CD4-positive, alpha-beta T cell (primary cell): ENCODE measurements around the gene ZNF778. TPM values are rescaled to one million over a fixed set of nuclear protein-coding genes. Genes with fewer than 3 reads are reported as not detected.
"Not testable (repeated sequence)": the region's sequence is repeated elsewhere in the genome, so short reads cannot be mapped to it uniquely, and the experiment has no call there.

Experiments
- ATAC-seq: fragments of 200-7000 bp; cut with Tn5 transposase; one replicate; pipeline ENCODE4 v1.10.0; 2022; ENCODE audit warnings: mild to moderate bottlenecking; ENCODE audit not compliant: poor library complexity
- CTCF ChIA-PET: fragments of 350-600 bp; sonication (Branson Sonifier 250); formaldehyde crosslinking; loops from one replicate; lab custom pipeline; 2021; ENCODE audit warnings: antibody characterized with exemption, inconsistent platforms; lab: Charles Lee
- POLR2A ChIA-PET: fragments of 350-600 bp; sonication (Branson Sonifier 250); formaldehyde crosslinking; loops from one replicate; lab custom pipeline; 2021; ENCODE audit warnings: antibody characterized with exemption, inconsistent platforms; lab: Charles Lee
- DNase-seq, 14 experiments: peaks; one replicate each; pipeline ENCODE4 v3.0.0-alpha.2; 2013 to 2020; ENCODE audit warnings: mixed read lengths in 2 of 14
- H3K27ac ChIP-seq, 2 donors: one replicate each; pipeline versions ENCODE4 v1.5.1 to v1.7.0; 2013; ENCODE audit warnings: low read length in 2 of 2, low read depth in 1 of 2, mild to moderate bottlenecking in 1 of 2
- H3K27me3 ChIP-seq, 2 experiments: 1 replicate in 1 of 2; 2 replicates in 1 of 2; pipeline versions ENCODE4 v1.6.1 to v1.7.0; 2013; ENCODE audit warnings: low read length in 2 of 2, control low read depth in 1 of 2, mild to moderate bottlenecking in 1 of 2, moderate library complexity in 1 of 2; ENCODE audit not compliant: insufficient read depth in 2 of 2, control insufficient read depth in 1 of 2
- H3K36me3 ChIP-seq: one replicate; pipeline ENCODE4 v1.6.1; 2013; ENCODE audit warnings: low read length, control low read depth; ENCODE audit not compliant: insufficient read depth
- H3K4me1 ChIP-seq: one replicate; pipeline ENCODE4 v1.6.1; 2013; ENCODE audit warnings: low read length, control low read depth; ENCODE audit not compliant: insufficient read depth
- H3K4me3 ChIP-seq: one replicate; pipeline ENCODE4 v1.5.1; 2013; ENCODE audit warnings: mild to moderate bottlenecking, low read length, moderate library complexity
- H3K9me3 ChIP-seq, 2 experiments: 1 replicate in 1 of 2; 2 replicates in 1 of 2; pipeline versions ENCODE4 v1.6.1 to v1.7.0; 2013; ENCODE audit warnings: low read length in 2 of 2, mild to moderate bottlenecking in 2 of 2, control low read depth in 1 of 2, moderate library complexity in 1 of 2; ENCODE audit not compliant: control insufficient read depth in 1 of 2, insufficient read depth in 1 of 2
- H3K27ac Mint-ChIP-seq: one replicate; pipeline ENCODE4 v1.8.0; 2020; ENCODE audit warnings: mixed read lengths
- H3K27me3 Mint-ChIP-seq: one replicate; pipeline ENCODE4 v1.8.0; 2021; ENCODE audit warnings: mixed read lengths
- H3K36me3 Mint-ChIP-seq: one replicate; pipeline ENCODE4 v1.8.0; 2021; ENCODE audit warnings: low read depth, mixed read lengths
- H3K4me1 Mint-ChIP-seq: one replicate; pipeline ENCODE4 v1.8.0; 2021; ENCODE audit warnings: low read depth, mixed read lengths
- H3K4me3 Mint-ChIP-seq: one replicate; pipeline ENCODE4 v1.8.0; 2020; ENCODE audit warnings: mild to moderate bottlenecking, mixed read lengths
- H3K9me3 Mint-ChIP-seq: one replicate; pipeline ENCODE4 v1.8.0; 2020; ENCODE audit warnings: mixed read lengths
- CTCF ChIP-seq: fragments of 200-600 bp; IDR thresholded peaks from one replicate; pipeline ENCODE4 v1.8.0; 2022; ENCODE audit warnings: antibody characterized with exemption, mild to moderate bottlenecking
- intact Hi-C, 2 experiments: fragments of 100-400 bp; cut with DNase I in 1 of 2; cut with micrococcal nuclease in 1 of 2; formaldehyde crosslinking; loops; one replicate each; pipeline versions ENCODE4 v1.15.1 to v1.9.0; 2023 to 2025; cut with DNase I, micrococcal nuclease
- total RNA-seq, 174 experiments: library from RNA in 2 of 174; stranded (reverse) in 2 of 174; gene quantifications; one replicate each; pipeline ENCODE4 v1.2.3 and lab custom pipeline; 2021 to 2026

Gene ZNF778
- total RNA-seq, 2 experiments from 2014 or later, result 4.0 to 6.7 TPM

- intact Hi-C loops, H3K4me1 Mint-ChIP-seq, H3K27ac ChIP-seq, H3K36me3 Mint-ChIP-seq, CTCF ChIA-PET, H3K9me3 Mint-ChIP-seq, H3K27me3 ChIP-seq, H3K4me3 ChIP-seq, POLR2A ChIA-PET, ATAC-seq, H3K27me3 Mint-ChIP-seq, H3K36me3 ChIP-seq, H3K4me3 Mint-ChIP-seq: not testable (repeated sequence)
- Histone ChIP-seq H3K9me3 (peaks cover 0 to 17% of the 10 kb centered on the region in 2 experiments), H3K4me1 (peaks cover 11% of the 10 kb centered on the region)
- H3K27ac Mint-ChIP-seq, result peak overlapping the region; percentile 81
- peak in 1 of 14 experiments; percentile 14 for DNase-seq
These were observed 30.9 kb upstream of the ZNF778 start for GRCh38 chr16:89186593-89187031.

DNA sequence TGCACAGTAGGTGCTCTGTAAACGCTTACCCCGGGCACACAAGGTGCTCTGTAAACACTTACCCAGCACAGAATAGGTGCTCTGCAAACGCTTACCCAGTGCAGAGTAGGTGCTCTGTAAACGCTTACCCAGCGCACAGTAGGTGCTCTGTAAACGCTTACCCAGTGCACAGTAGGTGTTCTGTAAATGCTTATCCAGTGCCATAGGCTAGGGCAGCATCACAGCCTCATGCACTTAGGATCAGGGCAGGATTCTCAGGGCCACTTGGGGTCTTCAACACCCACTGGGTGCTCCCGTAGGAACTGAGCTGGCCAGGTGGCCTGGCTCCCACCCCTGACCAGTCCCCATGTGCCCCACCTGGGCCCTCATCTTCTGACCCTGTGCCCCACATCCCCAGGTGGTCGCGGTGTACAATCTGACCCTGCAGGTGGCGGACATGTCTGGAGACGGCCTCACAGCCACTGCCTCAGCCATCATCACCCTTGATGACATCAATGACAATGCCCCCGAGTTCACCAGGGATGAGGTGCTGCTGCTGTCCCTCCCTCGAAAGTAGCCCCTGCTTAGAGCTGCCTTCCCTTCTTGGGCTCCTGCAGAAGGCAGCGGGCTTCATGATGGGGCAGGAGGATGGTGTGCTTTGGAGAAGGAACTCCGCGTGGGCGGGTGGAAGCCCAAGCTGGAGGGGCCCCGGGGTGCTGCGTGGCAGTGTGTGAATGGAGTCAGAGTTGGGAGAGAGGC lies 30.3 kb upstream of the ZNF778 start:
- Mint-ChIP-seq H3K4me3 (peak overlapping the region; percentile 22), H3K4me1 (peaks cover 4% of the 10 kb centered on the region), H3K9me3 (no peaks in the 10 kb centered on the region), H3K27ac (peak overlapping the region; percentile 81), H3K27me3 (no peaks in the 10 kb centered on the region), H3K36me3 (no peaks in the 10 kb centered on the region)
- intact Hi-C loops, result no loop called here
- no peaks in the 10 kb centered on the region for H3K36me3 ChIP-seq
- H3K4me3 ChIP-seq, result no peak overlapping the region
- H3K27me3 ChIP-seq, result no peaks in the 10 kb centered on the region
- DNase-seq (peak in 3 of 14 experiments; percentile 35 to 64 (median 50)), ATAC-seq (peak; percentile 41)
- TF ChIP-seq CTCF, result no peak
- H3K4me1 ChIP-seq, result peaks cover 16% of the 10 kb centered on the region
- H3K9me3 ChIP-seq, result peaks cover 0 to 17% of the 10 kb centered on the region in 2 experiments
- ChIA-PET POLR2A (interaction anchor here (1.2 kb wide), 1 partner anchor 406 kb away, joined by 3 read pairs; no protein-coding TSS in a partner anchor), CTCF (no interaction called here)
- no peak overlapping the region for H3K27ac ChIP-seq

GRCh38 chr16:89187770-89188392 lies 29.6 kb upstream of the ZNF778 start:
- TF ChIP-seq CTCF, result no peak
- peak; percentile 34 for ATAC-seq
- ChIA-PET CTCF (no interaction called here), POLR2A (interaction anchor here (1.2 kb wide), 1 partner anchor 407 kb away, joined by 3 read pairs; no protein-coding TSS in a partner anchor)
- H3K36me3 ChIP-seq, result no peaks in the 10 kb centered on the region
- H3K4me1 ChIP-seq, result peaks cover 16% of the 10 kb centered on the region
- peak overlapping the region; percentile 22 for H3K4me3 Mint-ChIP-seq
- no peaks in the 10 kb centered on the region for H3K27me3 Mint-ChIP-seq
- no peaks in the 10 kb centered on the region for H3K36me3 Mint-ChIP-seq
- H3K9me3 Mint-ChIP-seq, result no peaks in the 10 kb centered on the region
- no peak overlapping the region for H3K4me3 ChIP-seq
- H3K27ac Mint-ChIP-seq, result peak overlapping the region; percentile 81
- H3K4me1 Mint-ChIP-seq, result peaks cover 4% of the 10 kb centered on the region
- peak in 3 of 14 experiments; percentile 7 to 58 (median 50) for DNase-seq
- H3K27ac ChIP-seq, result no peak overlapping the region
- intact Hi-C loops, result no loop called here
- no peaks in the 10 kb centered on the region for H3K27me3 ChIP-seq
- H3K9me3 ChIP-seq, result peaks cover 0 to 21% of the 10 kb centered on the region in 2 experiments

GRCh38 chr16:89188471-89189357 lies 28.8 kb upstream of the ZNF778 start:
- POLR2A ChIA-PET, H3K36me3 ChIP-seq, H3K27ac Mint-ChIP-seq, H3K36me3 Mint-ChIP-seq, ATAC-seq, CTCF ChIA-PET, H3K9me3 Mint-ChIP-seq, H3K4me3 ChIP-seq, H3K27me3 Mint-ChIP-seq, intact Hi-C loops, H3K4me3 Mint-ChIP-seq, H3K4me1 Mint-ChIP-seq, H3K27ac ChIP-seq, H3K27me3 ChIP-seq: not testable (repeated sequence)
- DNase-seq, result peak in 2 of 14 experiments; percentile 2 to 22
- Histone ChIP-seq H3K9me3 (peaks cover 0 to 22% of the 10 kb centered on the region in 2 experiments), H3K4me1 (peaks cover 18% of the 10 kb centered on the region)
